HG02885 (cell line): Measurements from ENCODE around the gene IL20RB.
"Not testable (repeated sequence)": the region's sequence is repeated elsewhere in the genome, so short reads cannot be mapped to it uniquely, and the experiment has no call there.

Experiments
- ATAC-seq: cut with Tn5 transposase; IDR thresholded peaks from one replicate; pipeline ENCODE4 v1.9.1; 2021; ENCODE audit warnings: mild to moderate bottlenecking; ENCODE audit not compliant: unreplicated experiment, poor library complexity

The IL20RB gene

GRCh38 chr3:136942803-136943202 is 15.0 kb upstream of the IL20RB start:
- ATAC-seq: no peak

GRCh38 chr3:136943436-136943835 is 14.3 kb upstream of the IL20RB start:
- ATAC-seq: no peak

GRCh38 chr3:136946978-136947377 is 10.8 kb upstream of the IL20RB start:
- ATAC-seq: no peak

DNA sequence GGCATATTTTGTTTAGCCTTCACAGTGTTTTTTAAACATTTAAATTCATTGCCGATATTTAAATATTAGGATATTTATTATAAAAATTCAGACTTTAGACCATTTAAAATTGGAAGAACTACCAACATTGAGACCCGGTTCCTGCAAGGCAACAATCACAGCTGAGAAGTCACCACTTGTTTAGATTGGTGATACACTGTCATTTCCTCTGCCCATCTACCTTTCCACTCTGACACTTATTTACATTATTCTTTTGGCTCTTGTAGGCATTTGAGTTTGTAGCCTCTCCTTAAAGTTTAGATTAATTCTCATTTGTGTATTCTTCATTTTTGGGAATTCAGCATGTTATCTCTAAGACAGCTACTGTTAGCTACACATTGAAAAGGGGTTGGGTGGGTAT is 10.3 kb upstream of the IL20RB start:
- no peak for ATAC-seq

GRCh38 chr3:136949146-136949545 is 8.6 kb upstream of the IL20RB start:
- ATAC-seq: no peak

DNA sequence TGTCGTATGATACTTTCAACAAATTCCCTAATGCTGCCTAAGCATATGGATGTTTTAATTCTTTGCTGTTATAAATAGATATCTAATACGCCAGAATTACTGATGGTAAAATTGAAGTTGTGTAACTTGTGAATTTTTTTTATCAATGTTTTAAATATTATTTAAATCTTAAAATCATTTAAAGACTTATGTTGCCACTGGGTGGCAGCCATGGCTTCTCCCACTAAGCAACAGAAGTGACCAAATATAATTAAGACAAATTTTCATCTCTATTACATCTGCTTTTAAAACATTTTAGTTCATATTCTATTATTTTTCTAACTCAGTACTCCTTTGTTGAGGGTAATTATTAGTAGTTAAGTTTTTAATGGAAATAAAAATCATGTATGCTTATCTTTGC is 8.1 kb upstream of the IL20RB start:
- ATAC-seq: no peak

GRCh38 chr3:136950623-136951022 is 7.2 kb upstream of the IL20RB start:
- no peak for ATAC-seq

GRCh38 chr3:136952292-136952691 is 5.5 kb upstream of the IL20RB start:
- no peak for ATAC-seq

GRCh38 chr3:136954251-136954650 is 3.5 kb upstream of the IL20RB start:
- no peak for ATAC-seq

GRCh38 chr3:136954980-136955780 is 2.6 kb upstream of the IL20RB start:
- ATAC-seq: no peak

DNA sequence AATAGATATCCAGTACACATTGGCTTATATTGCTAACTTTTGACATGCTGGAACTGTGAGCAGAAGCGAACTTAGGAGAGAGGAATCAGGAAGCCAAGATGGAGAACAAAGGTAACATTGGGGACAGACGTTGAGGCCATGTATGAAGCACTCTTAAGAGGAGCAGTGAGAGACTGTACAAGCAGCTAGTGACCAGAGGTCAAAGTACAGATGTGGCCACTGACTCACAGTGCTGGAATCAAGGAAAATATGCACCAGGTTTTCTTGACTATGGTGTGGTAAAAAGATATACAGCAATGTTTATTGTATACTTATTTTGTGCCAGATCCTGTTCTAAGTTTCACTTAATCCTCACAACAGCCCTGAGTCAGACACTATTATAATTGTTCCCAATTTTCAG is 2.0 kb upstream of the IL20RB start:
- no peak for ATAC-seq

GRCh38 chr3:136956971-136957370 is 812 bp upstream of the IL20RB start:
- ATAC-seq: no peak

DNA sequence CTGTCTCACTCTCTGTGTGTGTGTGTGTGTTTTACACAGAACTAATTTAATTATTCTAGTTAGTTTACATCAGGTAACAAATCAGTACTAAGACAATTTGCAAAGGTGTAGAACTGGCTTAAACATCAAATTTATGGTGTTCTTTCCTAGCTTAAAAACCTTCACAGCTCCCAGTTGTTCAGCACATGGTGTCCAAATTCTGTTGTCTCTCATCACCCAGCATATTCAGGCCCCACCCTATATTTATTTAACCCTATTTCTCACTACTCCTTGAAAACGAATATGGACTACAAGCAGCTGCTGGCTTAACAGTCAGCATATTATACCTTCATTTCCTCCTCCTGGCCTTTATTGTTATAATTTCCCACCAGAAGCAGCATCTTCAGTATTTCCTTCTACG is 1.2 kb downstream of the IL20RB start:
- ATAC-seq: no peak

- no peak for ATAC-seq
These were observed 1.8 kb downstream of the IL20RB start for GRCh38 chr3:136959599-136959998.

- ATAC-seq: no peak
These were observed 3.4 kb downstream of the IL20RB start for GRCh38 chr3:136960838-136961836.

GRCh38 chr3:136962927-136963326 is 5.1 kb downstream of the IL20RB start:
- no peak for ATAC-seq

GRCh38 chr3:136969539-136969938 is 11.8 kb downstream of the IL20RB start:
- ATAC-seq: not testable (repeated sequence)

- no peak for ATAC-seq
These were observed 15.6 kb downstream of the IL20RB start for GRCh38 chr3:136973352-136973751.

GRCh38 chr3:136974670-136975069 is 16.9 kb downstream of the IL20RB start:
- ATAC-seq: no peak

DNA sequence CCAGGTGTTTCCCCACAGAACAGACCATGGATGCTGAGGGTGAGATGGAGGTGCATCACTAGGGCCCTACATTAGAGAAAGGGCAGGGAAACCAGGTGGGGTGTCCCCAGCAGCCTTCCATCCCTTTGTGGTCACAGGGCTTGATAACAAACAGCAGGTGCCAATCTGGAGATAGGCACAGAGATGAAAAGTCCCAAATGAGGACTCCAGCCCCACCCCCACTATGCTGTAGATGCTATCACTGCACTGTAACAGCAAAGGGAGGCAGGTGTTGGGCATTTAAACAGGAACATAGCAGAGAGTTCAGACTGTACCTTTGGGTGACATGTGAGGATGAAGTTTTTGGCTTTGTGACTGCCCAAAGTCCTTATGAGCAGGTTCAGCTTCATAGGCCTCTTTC is 21.4 kb downstream of the IL20RB start:
- no peak for ATAC-seq

- no peak for ATAC-seq
These were observed 21.9 kb downstream of the IL20RB start for GRCh38 chr3:136979684-136980083.
